Small intestine (tissue), 7 donors: ENCODE data around the gene ANAPC5. TPM values are rescaled to one million over a fixed set of nuclear protein-coding genes. Genes with fewer than 3 reads are reported as not detected.
A peak's percentile ranks its signal among the peaks of the same experiment; 100 is the strongest.
"Not testable (repeated sequence)": the region's sequence is repeated elsewhere in the genome, so short reads cannot be mapped to it uniquely, and the experiment has no call there.

ENCODE experiments used
- DNase-seq, 2 donors: peaks; one replicate each; pipeline versions ENCODE4 v3.0.0 to v3.0.0-alpha.2; 2013
- FAIRE-seq: peaks from 2 replicates; lab custom pipeline; 2012; peaks lifted over from hg19 to GRCh38; lab: Jason Lieb, UNC
- H3K27ac ChIP-seq, 3 donors: one replicate each; pipeline ENCODE4 v1.5.1; 2013; ENCODE audit warnings: low read length in 2 of 3, mild to moderate bottlenecking in 2 of 3, control low read depth in 1 of 3, inconsistent platforms in 1 of 3, low read depth in 1 of 3, moderate library complexity in 1 of 3
- H3K27me3 ChIP-seq, 3 donors: one replicate each; pipeline ENCODE4 v1.6.1; 2013; ENCODE audit warnings: low read length in 3 of 3, inconsistent platforms in 1 of 3; ENCODE audit not compliant: control insufficient read depth in 3 of 3, insufficient read depth in 3 of 3
- H3K36me3 ChIP-seq, 3 donors: one replicate each; pipeline ENCODE4 v1.6.1; 2013; ENCODE audit warnings: low read length in 3 of 3, inconsistent platforms in 1 of 3, low read depth in 1 of 3, mild to moderate bottlenecking in 1 of 3, moderate library complexity in 1 of 3; ENCODE audit not compliant: control insufficient read depth in 3 of 3, insufficient read depth in 2 of 3
- H3K4me1 ChIP-seq, 3 donors: one replicate each; pipeline ENCODE4 v1.6.1; 2013; ENCODE audit warnings: low read length in 2 of 3, inconsistent platforms in 1 of 3, low read depth in 1 of 3, mild to moderate bottlenecking in 1 of 3, moderate library complexity in 1 of 3; ENCODE audit not compliant: control insufficient read depth in 3 of 3, insufficient read depth in 2 of 3
- H3K4me3 ChIP-seq, 3 donors: one replicate each; pipeline ENCODE4 v1.5.1; 2013; ENCODE audit warnings: low read length in 3 of 3, control low read depth in 1 of 3, inconsistent platforms in 1 of 3, low read depth in 1 of 3, mild to moderate bottlenecking in 1 of 3, moderate library complexity in 1 of 3
- H3K9me3 ChIP-seq, 2 donors: one replicate each; pipeline ENCODE4 v1.6.1; 2013; ENCODE audit warnings: low read depth in 1 of 2, low read length in 1 of 2; ENCODE audit not compliant: control insufficient read depth in 2 of 2, insufficient read depth in 1 of 2
- WGBS, 3 donors: extraction: QIAGEN DNeasy Blood & Tissue Kit; methylation state at CpG; one replicate each; pipeline ENCODE4 v1.1.7; 2013; 5-methylcytosine and 5-hydroxymethylcytosine counted together
- polyA plus RNA-seq, 4 donors: library from polyadenylated mRNA; stranded (reverse) in 3 of 4; unstranded in 1 of 4; fragments of 200-250 nt in 3 of 4; fragments of 120-200 nt in 1 of 4; gene quantifications; one replicate each; pipeline versions ENCODE4 v1.2.1 to v1.2.3, GENCODE V29; 2013
- donor health status: healthy with polysubstance abuse.
- donor health status: control.
- donor health status: control.
- donor health status: Bipolar disorder and iron deficiency.
- donor health status: healthy.

The ANAPC5 gene
- polyA plus RNA-seq, 4 donors: 65.4 to 135 (median 79.4) TPM

- Histone ChIP-seq H3K4me1 (peaks cover 0 to 19% (median 5%) of the 10 kb centered on the region in 3 donors), H3K4me3 (no peak overlapping the region), H3K36me3 (peaks cover 0 to 6% (median 0%) of the 10 kb centered on the region in 3 donors), H3K27me3 (peaks cover 0 to 3% (median 0%) of the 10 kb centered on the region in 3 donors), H3K27ac (no peak overlapping the region), H3K9me3 (no peaks in the 10 kb centered on the region)
- DNase-seq (no peak), FAIRE-seq (no peak)
- WGBS, 3 donors: 55 to 83% (median 72%) methylated on average over 4 of the region's 4 CpGs
Observed at GRCh38 chr12:121299662-121300061, 52.5 kb downstream of the ANAPC5 start.

- H3K9me3 ChIP-seq, H3K4me3 ChIP-seq, H3K27ac ChIP-seq, H3K27me3 ChIP-seq, DNase-seq, FAIRE-seq: not testable (repeated sequence)
- 92 to 97% (median 97%) methylated on average over 13 of the region's 13 CpGs for WGBS, 3 donors
- Histone ChIP-seq H3K4me1 (peaks cover 0 to 19% (median 5%) of the 10 kb centered on the region in 3 donors), H3K36me3 (peaks cover 0 to 15% (median 0%) of the 10 kb centered on the region in 3 donors)
Observed at GRCh38 chr12:121298411-121298810, 53.8 kb downstream of the ANAPC5 start.

GRCh38 chr12:121297435-121297991, 54.7 kb downstream of the ANAPC5 start:
- Histone ChIP-seq H3K27me3 (peaks cover 0 to 3% (median 0%) of the 10 kb centered on the region in 3 donors), H3K27ac (peak overlapping the region; percentile 70 to 92 (median 88)), H3K4me1 (peaks cover 0 to 19% (median 5%) of the 10 kb centered on the region in 3 donors), H3K4me3 (peak overlapping the region; percentile 66 to 95 (median 90)), H3K9me3 (no peaks in the 10 kb centered on the region), H3K36me3 (peaks cover 0 to 19% (median 0%) of the 10 kb centered on the region in 3 donors)
- FAIRE-seq (no peak), DNase-seq (peak; percentile 25 to 70)
- 5 to 6% (median 5%) methylated on average over 21 of the region's 21 CpGs for WGBS, 3 donors

GRCh38 chr12:121296618-121297434, 55.4 kb downstream of the ANAPC5 start, which contains the start of gene CAMKK2:
Gene CAMKK2, minus strand, starts transcription at chr12:121296709. Its CDS starts 22,183 bp downstream, at chr12:121274526.
- Histone ChIP-seq H3K27me3 (no peaks in the 10 kb centered on the region), H3K4me3 (peak within 1 kb of the TSS; percentile 80 to 95 (median 90))

GRCh38 chr12:121295746-121296617, 56.2 kb downstream of the ANAPC5 start:
- DNase-seq (peak; percentile 82 to 89), FAIRE-seq (no peak)
- Histone ChIP-seq H3K4me1 (peaks cover 0 to 19% (median 5%) of the 10 kb centered on the region in 3 donors), H3K27ac (peak overlapping the region; percentile 74 to 88 (median 77)), H3K9me3 (no peaks in the 10 kb centered on the region), H3K27me3 (no peaks in the 10 kb centered on the region), H3K36me3 (peaks cover 0 to 30% (median 0%) of the 10 kb centered on the region in 3 donors), H3K4me3 (peak overlapping the region; percentile 80 to 95 (median 90))
- 0 to 1% (median 0%) methylated on average over 35 to 55 of the region's 55 CpGs for WGBS, 3 donors

More at GRCh38 chr12:121296618-121297434, 55.4 kb downstream of the ANAPC5 start, which contains the start of gene CAMKK2:
- 0 to 1% (median 0%) methylated on average over 52 to 104 of the region's 104 CpGs for WGBS, 3 donors
- peaks cover 0 to 19% (median 5%) of the 10 kb centered on the region in 3 donors for H3K4me1 ChIP-seq
- peak within 1 kb of the TSS; percentile 74 to 92 (median 88) for H3K27ac ChIP-seq
- no peaks in the 10 kb centered on the region for H3K9me3 ChIP-seq
- FAIRE-seq (no peak), DNase-seq (peak; percentile 92 to 97)
- peaks cover 0 to 26% (median 0%) of the 10 kb centered on the region in 3 donors for H3K36me3 ChIP-seq

GRCh38 chr12:121295116-121295745, 57.0 kb downstream of the ANAPC5 start:
- Histone ChIP-seq H3K9me3 (no peaks in the 10 kb centered on the region), H3K27me3 (no peaks in the 10 kb centered on the region), H3K4me1 (peaks cover 0 to 14% (median 5%) of the 10 kb centered on the region in 3 donors), H3K4me3 (peak overlapping the region in 2 of 3 donors; percentile 80 to 95), H3K27ac (peak overlapping the region; percentile 74 to 88 (median 77)), H3K36me3 (peaks cover 0 to 33% (median 0%) of the 10 kb centered on the region in 3 donors)
- DNase-seq (no peak), FAIRE-seq (no peak)
- 33 to 34% (median 34%) methylated on average over 7 of the region's 7 CpGs for WGBS, 3 donors

GRCh38 chr12:121294151-121294889, 57.9 kb downstream of the ANAPC5 start:
- 85 to 95% (median 94%) methylated on average over 9 to 10 of the region's 10 CpGs for WGBS, 3 donors
- Histone ChIP-seq H3K27ac (no peak overlapping the region), H3K4me1 (peaks cover 0 to 14% (median 5%) of the 10 kb centered on the region in 3 donors), H3K36me3 (peaks cover 0 to 41% (median 0%) of the 10 kb centered on the region in 3 donors), H3K4me3 (no peak overlapping the region), H3K27me3 (no peaks in the 10 kb centered on the region), H3K9me3 (no peaks in the 10 kb centered on the region)
- FAIRE-seq (no peak), DNase-seq (no peak)
